ENCODE data around the gene NPAS3. TPM values are rescaled to one million over a fixed set of nuclear protein-coding genes. Genes with fewer than 3 reads are reported as not detected.

The NPAS3 gene
- polyA plus RNA-seq, 10 donors = 3.5 to 7.5 (median 5.0) TPM

GRCh38 chr14:33510991-33511390 is 572.3 kb downstream of the NPAS3 start:
- DNase-seq = no peak

- no peak for DNase-seq
Measured at GRCh38 chr14:33511851-33512640, 573.4 kb downstream of the NPAS3 start.

GRCh38 chr14:33515441-33515840 is 576.8 kb downstream of the NPAS3 start:
- DNase-seq = no peak

GRCh38 chr14:33515899-33516298 is 577.2 kb downstream of the NPAS3 start:
- DNase-seq = no peak

GRCh38 chr14:33516898-33517436 is 578.3 kb downstream of the NPAS3 start:
- no peak for DNase-seq

- no peak for DNase-seq
Measured at GRCh38 chr14:33521192-33521591, 582.5 kb downstream of the NPAS3 start.

- DNase-seq = no peak
Measured at GRCh38 chr14:33524244-33524643, 585.6 kb downstream of the NPAS3 start.

- DNase-seq = no peak
Measured at GRCh38 chr14:33525626-33526025, 586.9 kb downstream of the NPAS3 start.

GRCh38 chr14:33527023-33527634 is 588.5 kb downstream of the NPAS3 start:
- no peak for DNase-seq

GRCh38 chr14:33528655-33529054 is 590.0 kb downstream of the NPAS3 start:
- DNase-seq = no peak

GRCh38 chr14:33529787-33530757 is 591.4 kb downstream of the NPAS3 start:
- DNase-seq = no peak

GRCh38 chr14:33532553-33532952 is 593.9 kb downstream of the NPAS3 start:
- no peak for DNase-seq

GRCh38 chr14:33534104-33534503 is 595.4 kb downstream of the NPAS3 start:
- no peak for DNase-seq

- no peak for DNase-seq
Measured at GRCh38 chr14:33534632-33535031, 596.0 kb downstream of the NPAS3 start.

- DNase-seq = no peak
Measured at GRCh38 chr14:33539918-33540357, 601.3 kb downstream of the NPAS3 start.

- no peak for DNase-seq
Measured at GRCh38 chr14:33541171-33541570, 602.5 kb downstream of the NPAS3 start.

- no peak for DNase-seq
Measured at GRCh38 chr14:33542338-33543287, 603.9 kb downstream of the NPAS3 start.

GRCh38 chr14:33545696-33546095 is 607.0 kb downstream of the NPAS3 start:
- DNase-seq = no peak

- DNase-seq = no peak
Measured at GRCh38 chr14:33548606-33549005, 609.9 kb downstream of the NPAS3 start.

GRCh38 chr14:33551963-33552362 is 613.3 kb downstream of the NPAS3 start:
- no peak for DNase-seq

All from muscle of back (tissue), 11 donors.